NK-92 (cell line): ENCODE data around the gene CRPPA.
"Not testable (repeated sequence)": the region's sequence is repeated elsewhere in the genome, so short reads cannot be mapped to it uniquely, and the experiment has no call there.

Experiments
- DNase-seq: peaks from one replicate; lab custom pipeline; 2025; ENCODE audit not compliant: unreplicated experiment; lab: John Stamatoyannopoulos, UW

The CRPPA gene

DNA sequence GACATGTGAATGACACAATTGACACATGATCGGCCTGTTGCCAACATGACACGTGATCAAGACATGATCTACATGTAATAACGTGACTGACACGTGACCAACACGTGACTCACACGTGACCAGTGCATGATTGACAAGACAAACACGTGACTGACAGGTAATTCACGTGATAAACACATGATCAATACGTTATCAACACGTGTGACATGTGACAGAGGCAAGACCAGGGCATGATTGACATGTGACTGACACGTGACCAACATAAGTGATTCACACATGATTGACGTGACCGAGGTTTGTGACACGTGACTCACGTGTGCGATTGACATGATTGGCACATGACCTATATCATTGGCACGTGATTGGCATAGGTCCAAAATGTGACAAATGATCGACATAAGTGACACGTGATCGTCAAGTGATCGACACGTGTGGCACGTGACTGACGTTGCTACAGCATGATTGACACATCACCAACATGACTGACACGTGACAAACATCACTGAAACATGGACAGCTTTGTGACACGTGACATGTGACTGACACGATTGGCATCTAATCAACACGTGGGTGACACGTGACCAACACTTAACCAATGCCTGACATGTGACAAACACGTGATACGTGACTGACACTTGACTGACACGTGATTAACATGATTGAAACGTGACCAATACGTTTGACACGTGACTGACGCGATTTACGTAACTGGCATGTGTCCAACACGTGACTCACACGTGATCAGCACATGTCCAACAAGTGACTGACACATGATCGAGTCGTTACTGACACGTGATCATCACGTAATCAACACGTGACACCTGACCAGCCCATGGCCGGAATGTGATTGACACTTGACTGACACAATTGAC, 23.0 kb downstream of the CRPPA start:
- no peak for DNase-seq

GRCh38 chr7:16397501-16398145, 23.7 kb downstream of the CRPPA start:
- no peak for DNase-seq

GRCh38 chr7:16396766-16397500, 24.4 kb downstream of the CRPPA start:
- no peak for DNase-seq

DNA sequence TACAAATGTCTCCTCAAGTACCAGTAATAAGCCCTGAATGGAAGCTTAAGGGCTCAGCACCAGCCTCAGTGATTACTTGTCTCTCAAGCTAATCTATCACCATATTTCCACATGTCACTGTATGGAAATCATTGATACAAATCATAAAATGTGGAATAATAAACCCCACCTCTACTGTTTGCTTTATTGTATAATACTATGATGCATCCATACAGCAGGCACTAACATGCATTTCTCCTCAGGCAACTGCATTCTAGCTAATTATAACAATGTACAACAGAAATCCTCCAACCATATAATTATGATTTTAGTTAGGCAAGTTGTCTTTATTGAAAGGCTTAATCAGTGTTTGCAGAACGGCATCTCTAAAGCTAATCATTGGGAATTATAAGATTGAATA, 26.2 kb downstream of the CRPPA start:
- no peak for DNase-seq

GRCh38 chr7:16393862-16394422, 27.4 kb downstream of the CRPPA start:
- no peak for DNase-seq

DNA sequence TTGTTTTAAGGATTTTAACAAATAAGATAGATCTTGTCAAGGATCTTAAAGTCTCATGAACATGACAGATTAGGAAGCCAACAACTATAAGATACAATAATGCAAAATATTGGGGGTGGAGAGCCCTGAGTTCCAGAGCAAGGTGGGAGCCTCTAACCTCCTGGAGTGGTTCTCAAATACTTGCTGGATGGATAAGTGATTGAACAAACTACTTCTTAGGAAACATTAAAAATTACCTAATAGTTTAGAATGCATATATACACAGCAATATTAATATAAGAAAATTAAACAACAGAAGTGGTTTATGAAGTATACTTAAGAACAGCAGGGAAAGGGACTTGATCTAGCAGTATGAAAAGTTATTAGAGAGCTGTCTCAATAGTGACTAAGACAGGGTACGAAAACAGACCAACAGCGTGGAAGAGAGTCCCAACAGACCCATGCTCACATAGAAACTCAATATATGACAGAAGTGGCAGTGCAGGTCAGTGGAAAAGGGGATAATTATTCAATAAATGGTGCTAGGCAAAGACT, 28.3 kb downstream of the CRPPA start:
- no peak for DNase-seq

- not testable (repeated sequence) for DNase-seq
These were observed 37.6 kb downstream of the CRPPA start for GRCh38 chr7:16383786-16384185.

GRCh38 chr7:16383103-16383502, 38.2 kb downstream of the CRPPA start:
- DNase-seq, result not testable (repeated sequence)
